Stimulated activated CD4-positive, alpha-beta T cell treated with anti-CD3 and anti-CD28 coated beads, Interleukin-4, amount 100 ng/mL, for 24 hours (primary cell): ENCODE measurements around the gene HPCAL1.

Experiments used
- DNase-seq: peaks from one replicate; pipeline ENCODE4 v3.0.0-alpha.2; 2020

HPCAL1 gene

DNA sequence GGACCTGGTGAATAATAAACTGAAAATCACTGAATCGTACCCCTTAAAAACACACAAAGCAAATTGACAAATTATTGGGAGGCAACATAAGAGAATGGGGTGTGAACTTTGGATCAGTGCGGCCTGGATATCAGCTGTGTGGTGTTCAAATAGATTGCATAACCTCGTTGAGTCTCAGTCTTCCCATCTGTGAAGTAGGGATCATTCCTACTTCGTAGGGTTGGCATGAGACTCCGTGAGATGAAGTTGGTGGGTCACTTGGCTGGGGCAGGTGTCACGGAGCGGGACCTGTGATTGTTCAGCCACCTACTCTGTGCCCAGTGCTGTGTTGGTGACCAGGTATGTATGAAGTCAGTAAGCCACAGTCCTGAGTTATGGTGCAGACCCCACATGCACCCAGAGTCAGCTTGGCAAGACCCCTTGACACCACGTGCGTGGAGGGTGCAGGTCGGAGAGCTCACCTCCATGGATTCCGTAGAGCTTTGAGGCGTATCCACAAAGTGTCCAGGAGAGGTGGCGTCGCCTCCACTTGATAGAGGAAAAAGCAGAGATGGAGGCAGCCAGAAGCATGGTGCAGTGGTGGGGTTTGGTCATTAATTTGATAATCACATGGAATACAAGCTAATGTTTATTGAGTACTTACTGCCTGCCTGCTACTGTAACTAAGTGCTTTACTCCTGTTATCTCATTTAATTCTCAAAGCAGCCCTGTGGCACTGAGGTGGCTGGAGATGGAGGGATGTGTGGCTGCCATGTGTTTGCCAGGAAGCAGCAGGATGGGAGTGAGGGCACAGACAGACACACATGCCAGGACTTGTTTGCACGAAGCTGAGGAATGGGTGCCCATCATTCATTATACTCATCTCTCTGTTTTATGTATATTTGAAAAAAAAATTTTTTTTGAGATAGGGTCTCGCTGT is 35.8 kb downstream of the HPCAL1 start:
- no peak for DNase-seq

DNA sequence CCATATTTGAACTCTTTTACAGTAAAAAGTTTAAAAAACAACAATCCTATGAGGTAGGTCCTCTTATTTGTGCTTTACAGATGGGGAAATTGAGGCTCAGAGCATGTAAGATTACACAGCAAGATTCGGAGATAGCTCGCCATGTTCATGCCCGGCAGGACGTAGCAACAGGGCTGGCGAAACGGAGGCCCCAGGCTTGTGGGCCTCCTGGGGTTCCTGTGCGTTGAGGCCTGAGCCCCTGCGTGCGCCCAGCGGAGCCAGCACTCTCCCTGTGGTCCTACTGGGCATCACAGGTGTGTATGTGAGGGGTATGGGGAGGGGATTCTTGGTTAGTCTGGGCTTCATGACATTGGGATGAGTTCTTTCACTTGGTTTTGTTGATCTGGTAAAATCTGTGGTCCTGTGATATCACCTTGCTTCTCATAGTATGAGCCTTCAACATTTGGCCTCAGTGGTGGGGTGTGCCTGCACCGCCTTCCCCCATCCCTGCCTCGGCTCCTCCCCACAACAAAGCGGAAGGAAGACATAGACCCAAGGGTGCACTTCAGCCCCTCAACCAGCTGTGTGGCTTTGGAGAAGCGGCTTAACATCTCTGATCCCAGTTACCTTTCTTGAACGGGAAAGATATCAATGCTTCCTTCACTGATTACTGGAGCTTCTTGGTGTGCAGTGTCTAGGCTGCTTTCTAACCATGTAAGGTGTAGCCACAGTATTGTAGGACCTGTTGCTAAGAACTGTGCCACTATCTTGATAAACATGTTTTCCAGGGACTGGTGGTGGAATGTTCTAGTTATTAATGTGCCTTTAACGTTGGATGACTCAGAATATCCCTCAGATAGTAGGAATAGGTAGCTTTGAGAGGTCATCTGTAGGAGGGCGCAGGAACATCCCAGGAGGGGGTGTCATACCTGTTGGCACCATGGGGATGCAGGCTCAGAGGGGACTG is 37.2 kb downstream of the HPCAL1 start:
- no peak for DNase-seq

DNA sequence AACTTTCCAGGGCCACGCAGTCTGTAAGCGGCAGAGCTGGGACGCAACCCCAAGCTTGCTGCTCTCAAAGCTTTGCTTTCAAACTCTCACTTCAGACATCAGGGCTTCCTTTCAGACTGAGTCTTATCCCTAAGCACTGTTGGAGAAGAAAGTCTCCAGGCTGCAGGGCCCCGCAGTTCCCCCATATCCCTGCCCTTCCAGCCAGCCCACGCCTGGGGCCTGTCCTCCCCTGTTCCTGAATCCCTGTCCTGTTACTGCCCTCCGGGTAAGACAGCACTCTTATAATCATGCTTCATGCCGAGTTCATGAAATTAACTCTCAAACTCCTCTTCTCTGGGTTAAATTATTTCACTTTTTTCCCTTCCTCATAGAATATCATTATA is 37.9 kb downstream of the HPCAL1 start:
- DNase-seq, result no peak

DNA sequence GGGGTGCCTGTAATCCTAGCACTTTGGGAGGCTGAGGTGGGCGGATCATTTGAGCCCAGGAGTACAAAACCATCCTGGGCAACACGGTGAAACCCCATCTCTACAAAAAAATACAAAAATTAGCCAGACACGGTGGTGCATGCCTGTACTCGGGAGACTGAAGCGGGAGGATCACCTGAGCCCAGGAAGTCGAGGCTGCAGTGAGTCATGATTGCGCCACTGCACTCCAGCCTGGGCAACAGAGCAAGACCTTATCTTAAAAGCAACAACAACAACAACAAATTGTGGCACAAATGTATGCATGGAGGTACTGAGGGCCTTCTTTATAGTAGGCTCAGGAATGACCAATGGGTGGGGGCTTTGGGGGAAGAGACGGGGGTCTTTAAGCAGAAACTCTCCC is 38.5 kb downstream of the HPCAL1 start:
- no peak for DNase-seq

DNA sequence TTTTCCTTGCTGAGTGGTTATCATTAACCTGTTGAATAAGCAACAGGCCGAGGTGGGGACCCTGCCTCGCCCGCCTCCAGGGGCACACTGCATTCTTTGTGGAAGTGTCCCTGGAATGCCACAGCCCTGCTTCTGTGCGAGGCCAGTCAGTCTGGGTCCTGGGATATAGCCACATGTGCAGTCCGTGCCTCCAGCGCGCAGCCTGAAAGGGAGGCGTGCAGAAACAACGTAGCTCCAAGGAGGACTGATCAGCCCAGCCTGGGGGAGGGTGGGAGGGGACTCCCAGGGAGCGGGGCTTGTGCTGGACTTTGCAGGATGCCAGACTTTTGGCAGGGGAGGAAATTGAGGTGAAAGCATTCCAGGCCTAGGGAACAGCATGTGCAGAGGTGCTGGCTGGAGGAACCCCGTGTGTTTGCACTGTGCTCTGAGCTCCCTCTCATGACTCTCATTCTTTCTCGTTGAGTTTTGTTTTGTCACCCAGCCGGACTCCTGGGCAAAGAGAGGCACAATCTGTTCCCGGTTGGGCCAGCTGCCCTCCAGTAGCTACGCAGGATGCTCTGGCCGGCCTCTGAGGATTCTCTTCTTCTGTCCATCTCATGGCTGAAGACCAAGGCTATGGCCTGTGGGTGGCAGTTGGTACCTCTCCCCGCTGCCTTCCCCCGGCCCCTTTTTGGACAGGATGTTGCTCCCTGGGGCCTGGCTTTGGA is 39.7 kb downstream of the HPCAL1 start:
- no peak for DNase-seq

DNA sequence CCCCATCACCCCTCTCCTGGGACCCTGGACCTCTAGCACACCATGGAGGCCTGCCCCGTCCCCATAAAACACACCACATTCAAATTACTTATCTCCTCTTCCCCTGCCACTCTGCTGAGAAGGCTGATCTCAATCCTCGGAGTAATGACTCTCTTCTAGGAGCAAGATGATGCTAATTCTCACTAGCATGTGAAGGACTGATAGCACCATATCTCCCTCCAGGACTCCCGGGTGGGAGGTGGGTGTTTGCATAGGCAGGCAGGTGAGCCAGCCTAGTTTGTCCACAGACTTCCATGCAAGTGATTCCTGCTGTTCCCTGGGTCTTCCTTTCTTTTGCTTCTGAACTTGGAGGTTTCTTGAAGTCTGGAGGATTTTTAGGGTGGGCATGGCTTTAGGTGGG is 40.5 kb downstream of the HPCAL1 start:
- no peak for DNase-seq

DNA sequence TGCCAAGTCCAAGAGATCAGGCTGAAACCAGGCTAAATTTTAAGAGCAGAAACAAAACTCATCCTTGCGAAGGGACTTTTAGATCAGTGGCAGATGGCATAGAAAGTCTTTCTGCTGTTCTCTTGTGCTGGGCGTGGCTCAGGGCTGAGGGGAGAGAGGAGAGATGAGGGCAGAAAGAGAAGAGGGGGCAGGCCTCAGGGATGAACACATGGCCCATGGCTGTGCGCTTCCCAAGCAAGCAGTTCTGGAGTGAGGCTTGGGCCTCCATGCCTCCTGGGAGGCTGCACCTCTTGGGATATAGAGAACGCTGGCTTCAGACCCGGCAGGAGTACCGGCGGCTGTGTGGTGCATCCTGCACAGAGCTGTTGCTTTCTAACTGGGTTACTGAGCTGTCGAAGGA is 41.0 kb downstream of the HPCAL1 start:
- DNase-seq, result no peak

DNA sequence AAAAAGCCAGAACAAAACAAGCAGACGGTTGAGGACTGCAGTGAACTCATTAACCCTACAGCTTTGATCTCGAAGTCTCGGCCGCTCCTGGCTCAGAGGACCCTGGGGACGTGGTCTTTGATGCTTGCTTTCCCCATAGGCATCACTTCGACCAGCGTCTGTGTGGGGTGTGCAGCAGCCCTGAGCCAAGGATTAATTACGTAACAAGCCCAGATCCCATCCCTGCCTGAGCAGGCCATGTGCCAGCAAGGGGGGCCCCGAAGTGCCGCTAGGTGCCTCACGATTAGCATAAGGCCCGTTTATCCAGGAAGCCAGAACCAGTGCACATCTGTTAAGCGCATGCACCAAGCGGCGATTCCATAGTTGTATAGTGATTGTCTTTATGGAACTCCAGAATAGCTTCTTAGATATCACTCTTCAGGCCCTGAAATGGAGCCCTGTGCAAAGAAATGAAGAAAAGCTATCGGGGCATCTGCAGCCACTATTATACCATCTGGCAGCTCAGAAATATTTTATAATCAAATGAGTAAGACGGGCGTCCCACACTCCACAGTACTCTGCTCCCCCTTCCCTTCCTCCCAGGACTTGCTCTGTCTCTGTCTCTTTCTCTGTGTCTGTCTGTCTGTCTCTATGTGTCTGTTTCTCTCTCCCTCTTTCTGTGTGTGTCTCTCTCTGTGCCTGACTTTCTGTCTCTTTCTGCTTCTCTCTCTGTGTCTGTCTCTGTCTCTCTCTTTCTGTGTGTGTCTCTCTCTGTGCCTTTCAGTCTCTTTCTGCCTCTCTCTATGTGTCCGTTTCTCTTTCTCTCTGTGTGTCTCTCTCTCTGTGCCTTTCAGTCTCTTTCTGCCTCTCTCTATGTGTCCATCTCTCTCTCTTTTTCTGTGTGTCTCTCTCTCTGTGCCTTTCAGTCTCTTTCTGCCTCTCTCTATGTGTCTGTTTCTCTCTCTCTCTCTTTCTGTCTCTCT is 41.7 kb downstream of the HPCAL1 start:
- no peak for DNase-seq

DNA sequence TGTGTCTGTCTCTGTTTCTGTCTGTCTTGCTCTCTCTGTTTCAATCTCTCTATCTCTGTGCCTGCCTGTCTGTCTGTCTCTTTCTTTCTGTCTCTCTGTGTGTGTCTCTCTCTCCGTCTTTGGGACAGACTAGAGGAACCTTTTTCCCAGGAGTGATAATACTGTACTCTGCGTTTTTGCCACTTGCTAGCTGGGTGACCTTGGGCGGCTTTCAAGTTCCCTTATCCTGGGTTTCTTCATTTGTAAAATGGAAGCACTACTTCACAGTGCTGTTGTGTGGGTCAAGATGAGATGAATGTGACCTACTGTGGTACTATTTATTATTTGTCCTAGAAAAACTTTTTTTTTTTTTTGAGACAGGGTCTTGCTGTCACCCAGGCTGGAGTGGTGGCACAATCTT is 42.4 kb downstream of the HPCAL1 start:
- no peak for DNase-seq

DNA sequence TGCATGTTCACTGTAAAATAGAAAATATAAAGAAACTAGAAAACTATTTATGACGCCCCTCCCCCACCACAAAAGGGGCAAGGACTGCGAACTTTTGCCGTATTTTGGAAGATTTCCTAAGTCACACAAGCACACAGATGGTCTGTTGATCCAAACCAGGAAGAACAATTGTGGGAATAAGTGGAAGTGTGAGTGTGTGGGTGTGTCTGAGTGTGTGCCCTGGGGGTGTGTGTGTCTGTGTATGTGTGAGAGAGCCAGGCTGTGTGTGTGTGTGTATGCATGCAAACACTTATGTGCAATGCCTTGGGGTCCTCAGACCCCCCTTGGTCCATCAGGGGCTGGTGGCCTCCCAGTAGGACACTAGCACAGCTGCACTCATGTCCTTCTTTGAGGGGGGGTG is 43.1 kb downstream of the HPCAL1 start:
- DNase-seq, result no peak

DNA sequence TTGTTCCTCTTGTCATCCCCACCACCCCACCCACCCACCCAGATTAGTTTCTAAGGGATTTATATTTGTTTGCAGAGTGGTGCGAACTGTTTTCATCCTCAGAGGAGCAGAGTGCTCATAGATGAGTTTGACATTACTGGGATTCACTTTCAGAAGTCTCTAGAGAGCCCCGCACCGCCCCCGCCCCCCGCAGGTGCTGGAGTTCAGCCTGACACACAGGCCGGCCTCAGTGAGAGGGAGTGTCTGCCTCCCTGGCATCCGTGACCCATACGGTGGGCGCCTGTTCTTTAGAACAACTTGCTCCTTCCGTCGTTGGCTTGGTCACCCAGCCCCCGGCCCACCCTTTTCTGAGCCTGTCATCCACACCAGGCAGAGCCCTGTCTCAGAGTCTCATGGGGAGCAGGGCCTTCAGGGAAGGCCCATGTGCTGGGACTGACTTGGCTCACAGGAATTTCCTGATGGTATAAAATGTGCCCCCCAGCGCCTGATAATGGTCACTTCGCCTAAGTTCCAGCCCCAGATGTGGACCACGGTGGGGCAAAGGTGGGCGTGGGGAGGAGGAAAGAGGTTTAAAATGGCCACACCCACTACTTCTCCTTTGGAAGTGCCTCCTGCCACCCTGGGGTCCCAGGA is 44.3 kb downstream of the HPCAL1 start:
- no peak for DNase-seq

DNA sequence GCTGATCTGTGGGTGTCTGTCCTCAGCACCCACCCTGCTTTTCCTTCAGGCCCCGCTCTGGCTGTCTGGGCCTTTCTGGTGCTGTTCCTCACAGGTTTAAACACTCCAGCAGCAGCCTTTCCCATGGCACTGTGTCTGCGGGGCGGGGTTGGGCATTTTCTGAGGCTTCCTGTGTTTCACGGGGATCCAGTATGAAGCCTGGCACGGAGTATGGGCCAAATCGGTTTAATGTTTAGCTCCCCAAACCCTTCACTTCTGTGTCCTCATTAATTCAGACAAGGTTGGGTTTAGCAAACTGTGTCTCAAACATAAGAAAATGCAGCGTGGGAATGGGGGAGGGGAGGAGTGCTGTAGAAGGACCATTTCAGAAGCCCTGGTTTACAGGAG is 44.9 kb downstream of the HPCAL1 start:
- DNase-seq, result no peak

DNA sequence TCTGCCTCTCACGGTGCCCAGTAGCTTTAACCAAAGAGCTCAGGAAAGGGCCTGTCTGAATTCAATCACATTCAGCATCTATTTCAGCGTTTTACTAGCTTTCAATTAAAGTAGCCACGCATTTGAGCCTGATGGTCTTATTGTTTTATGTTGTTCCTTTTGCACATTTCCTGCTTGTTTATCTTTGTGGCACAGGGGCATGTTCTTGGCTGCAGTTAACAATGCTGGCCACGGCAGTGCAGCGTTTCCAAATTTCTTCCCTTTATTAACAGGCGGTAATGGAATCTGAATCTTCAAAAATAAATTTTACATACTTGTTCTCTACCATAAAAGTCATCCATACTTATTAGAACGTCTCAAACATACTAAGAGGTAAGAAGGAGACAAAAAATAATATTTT is 46.2 kb downstream of the HPCAL1 start:
- DNase-seq, result no peak

DNA sequence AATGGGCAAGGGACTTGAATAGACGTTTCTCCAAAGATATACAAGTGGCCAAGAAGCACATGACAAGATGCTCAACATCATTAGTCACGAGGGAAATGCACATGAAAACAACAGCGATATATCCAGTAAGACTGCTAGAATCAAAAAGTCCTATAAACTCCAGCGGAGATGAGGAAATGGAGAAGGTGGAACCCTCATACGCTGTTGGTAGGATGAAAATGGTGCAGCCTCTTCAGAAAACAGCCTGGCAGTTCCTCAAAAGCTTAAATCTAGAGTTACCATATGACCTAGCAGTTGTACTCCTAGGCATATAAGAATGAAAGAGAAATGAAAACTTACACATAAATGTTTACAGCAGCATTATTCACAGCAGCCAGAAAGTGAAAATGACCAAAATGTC is 48.1 kb downstream of the HPCAL1 start:
- no peak for DNase-seq

DNA sequence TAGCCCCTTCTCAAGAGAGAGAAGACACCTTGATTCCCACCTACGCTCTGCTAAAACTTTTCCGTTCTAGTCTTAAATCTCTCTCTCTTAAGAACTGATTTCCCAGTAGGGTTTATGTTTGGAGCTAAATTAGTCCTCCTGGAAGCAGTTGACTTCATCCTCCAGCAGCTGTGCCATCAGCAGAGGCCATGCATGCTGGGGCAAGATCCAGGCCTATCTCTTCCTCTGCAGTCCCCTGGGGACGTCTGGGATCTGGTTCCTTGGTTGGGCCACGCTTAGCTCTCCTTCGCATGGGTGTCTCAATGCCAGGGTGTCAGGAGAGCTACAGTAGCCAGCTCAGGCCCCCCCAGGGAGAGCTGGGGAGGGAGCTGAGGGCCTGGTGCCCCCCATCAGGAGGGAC is 49.7 kb downstream of the HPCAL1 start:
- DNase-seq, result no peak

DNA sequence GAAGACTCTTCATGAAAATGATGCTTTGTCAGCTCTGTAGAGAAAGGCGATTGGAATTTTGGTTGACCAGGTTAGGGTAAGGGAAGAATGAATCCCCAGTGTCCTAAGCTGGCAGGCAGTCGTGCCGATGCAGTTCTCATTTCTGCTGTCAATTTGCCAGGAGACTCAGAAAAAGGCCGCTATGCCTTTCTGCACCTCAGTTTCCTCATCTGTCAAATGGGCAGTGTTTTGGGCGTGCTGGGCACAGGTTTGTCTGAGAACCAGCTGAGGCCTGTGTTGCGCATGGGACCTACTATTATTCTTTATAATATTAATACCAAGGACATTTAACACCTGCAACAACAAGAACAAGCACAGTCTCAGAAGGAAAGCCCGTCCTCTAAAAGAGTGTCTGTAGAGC is 50.3 kb downstream of the HPCAL1 start:
- DNase-seq, result no peak

DNA sequence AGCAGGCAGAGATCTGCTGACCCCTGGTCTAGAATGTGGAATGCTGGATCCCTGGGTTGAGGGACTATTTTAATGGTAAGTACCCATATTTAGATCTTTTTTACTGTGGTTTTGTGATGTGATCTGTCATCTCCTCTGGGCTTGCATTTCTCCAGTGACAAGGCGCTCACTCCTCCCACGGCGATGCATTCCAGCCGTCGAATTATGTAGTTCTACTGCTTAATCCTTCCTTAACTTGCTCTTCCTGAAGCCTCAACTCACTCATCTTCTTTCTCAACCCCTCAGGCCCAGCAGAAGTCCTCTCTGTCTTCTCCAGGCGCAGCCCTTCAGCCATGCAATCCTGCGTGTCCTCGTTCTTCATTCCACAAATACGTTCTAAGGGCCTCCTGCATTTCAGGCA is 51.2 kb downstream of the HPCAL1 start:
- DNase-seq, result no peak

DNA sequence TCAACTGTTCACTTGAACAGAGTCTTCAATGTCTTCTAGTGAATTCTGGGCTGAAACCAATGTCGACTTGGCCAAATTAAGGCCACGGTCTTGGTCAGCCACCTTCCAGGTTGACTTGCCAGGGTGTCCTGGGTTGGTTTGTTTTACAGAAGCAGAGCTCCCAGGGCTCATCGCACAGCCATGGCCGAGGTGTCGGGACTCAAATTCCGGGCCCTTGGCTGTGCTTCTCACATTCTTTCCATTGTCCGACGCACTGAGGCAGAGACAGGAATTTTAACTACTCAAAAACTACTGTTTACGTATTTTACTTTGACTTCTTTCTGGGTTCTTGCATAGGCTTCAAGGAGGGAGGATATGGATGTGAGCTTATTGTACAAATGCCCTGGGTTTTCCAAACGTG is 51.7 kb downstream of the HPCAL1 start:
- DNase-seq, result no peak

DNA sequence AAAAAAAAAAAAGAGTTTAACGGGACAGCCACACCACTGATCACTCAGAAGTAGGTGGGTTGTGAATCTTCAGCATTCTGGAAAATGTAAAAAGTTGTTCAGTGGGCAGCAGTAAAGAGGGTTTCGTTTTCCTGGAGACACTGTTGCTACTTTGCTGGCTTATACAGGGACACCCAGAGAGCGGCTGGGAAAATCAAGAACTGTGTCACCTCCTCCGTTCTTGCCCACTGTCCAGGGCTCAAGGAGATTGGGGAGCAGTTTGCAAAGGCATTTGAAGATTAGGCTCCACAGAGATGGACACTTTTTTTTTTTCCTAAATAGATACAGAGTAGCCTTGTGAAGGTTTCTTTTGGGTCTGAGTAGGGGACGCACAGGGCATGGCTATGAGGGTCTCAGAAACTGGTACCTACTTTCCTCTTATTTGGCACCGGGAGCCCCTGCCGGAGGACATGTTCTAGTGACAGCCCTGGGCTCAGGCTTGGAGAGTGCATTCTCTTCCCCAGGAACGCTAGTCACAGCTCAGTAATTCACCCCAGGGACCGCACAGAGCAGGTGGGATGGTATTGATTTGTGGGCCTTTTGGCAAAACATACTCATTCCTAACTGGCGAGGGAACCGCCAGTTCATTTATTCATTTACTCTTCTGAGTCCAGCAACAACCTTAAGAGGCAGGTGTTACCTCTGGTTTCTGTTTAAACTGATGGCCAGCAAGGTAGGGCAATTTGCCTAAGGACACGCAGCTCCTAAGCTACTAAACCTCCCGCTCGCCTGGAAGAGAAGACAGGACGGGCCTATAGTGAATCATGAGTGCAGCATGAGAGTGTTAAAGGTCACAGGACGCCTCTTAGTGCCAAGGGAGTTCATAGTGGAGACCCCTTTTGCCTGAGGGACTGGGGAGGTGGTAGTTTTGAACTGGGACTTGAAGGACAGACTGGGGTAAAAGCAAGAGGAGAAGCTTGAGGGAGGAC is 53.1 kb downstream of the HPCAL1 start:
- DNase-seq, result no peak

DNA sequence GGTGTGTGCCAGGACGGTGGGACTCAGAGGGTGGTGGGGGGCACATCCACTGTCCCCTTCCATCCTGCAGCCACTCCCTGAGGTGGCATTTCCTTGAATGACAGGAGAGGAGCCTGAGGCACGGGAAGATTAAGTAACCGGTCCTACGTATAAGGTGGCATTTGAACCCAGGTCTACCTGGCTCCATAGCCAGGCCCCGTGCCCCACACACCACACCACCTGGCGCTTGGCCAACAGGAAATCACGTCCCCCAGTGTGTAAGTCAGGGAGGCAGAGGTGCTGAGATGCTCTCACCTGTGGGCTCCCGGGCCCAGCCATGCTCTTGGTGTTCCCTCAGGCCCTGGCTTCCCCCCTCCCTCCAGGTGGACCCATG is 53.7 kb downstream of the HPCAL1 start:
- no peak for DNase-seq
